Choroid plexus epithelial cell (primary cell): ENCODE results near the gene PRAC2.

Experiments
- DNase-seq: peaks from one replicate; pipeline ENCODE4 v3.0.0-alpha.2; 2010; ENCODE audit warnings: low read depth
- H3K4me3 ChIP-seq: 2 replicates; pipeline ENCODE4 v1.5.1; 2011; ENCODE audit warnings: low read depth, mild to moderate bottlenecking, control low read depth, low read length, moderate library complexity
- CTCF ChIP-seq: conservative IDR thresholded peaks from 2 replicates; pipeline ENCODE4 v1.5.1; 2011; ENCODE audit warnings: low read depth, mild to moderate bottlenecking, control low read depth, inconsistent platforms, low read length, moderate library complexity

The PRAC2 gene

GRCh38 chr17:48760411-48760810 lies 37.4 kb downstream of the PRAC2 start:
- TF ChIP-seq CTCF, result no peak
- no peak overlapping the region for H3K4me3 ChIP-seq
- no peak for DNase-seq

GRCh38 chr17:48761114-48761513 lies 38.1 kb downstream of the PRAC2 start:
- no peak for TF ChIP-seq CTCF
- no peak for DNase-seq

GRCh38 chr17:48767263-48767774 lies 44.3 kb downstream of the PRAC2 start:
- no peak for TF ChIP-seq CTCF

More at GRCh38 chr17:48761114-48761513, 38.1 kb downstream of the PRAC2 start:
- H3K4me3 ChIP-seq, result no peak overlapping the region

GRCh38 chr17:48769009-48769675 lies 46.2 kb downstream of the PRAC2 start:
- DNase-seq, result no peak
- TF ChIP-seq CTCF, result no peak
- H3K4me3 ChIP-seq, result no peak overlapping the region

More at GRCh38 chr17:48767263-48767774, 44.3 kb downstream of the PRAC2 start:
- H3K4me3 ChIP-seq, result no peak overlapping the region
- no peak for DNase-seq

- TF ChIP-seq CTCF, result no peak
- no peak overlapping the region for H3K4me3 ChIP-seq
These were observed 48.0 kb downstream of the PRAC2 start for GRCh38 chr17:48770954-48771353.

GRCh38 chr17:48773245-48773644 lies 50.3 kb downstream of the PRAC2 start:
- TF ChIP-seq CTCF, result no peak
- DNase-seq, result no peak

More at GRCh38 chr17:48770954-48771353, 48.0 kb downstream of the PRAC2 start:
- no peak for DNase-seq

More at GRCh38 chr17:48773245-48773644, 50.3 kb downstream of the PRAC2 start:
- no peak overlapping the region for H3K4me3 ChIP-seq
